HG02884 (cell line): Measurements from ENCODE around the gene NUDT16.

Experiments used
- ATAC-seq: cut with Tn5 transposase; IDR thresholded peaks from one replicate; pipeline ENCODE4 v1.9.1; 2021; ENCODE audit warnings: mild to moderate bottlenecking, moderate library complexity; ENCODE audit not compliant: unreplicated experiment

Gene NUDT16

DNA sequence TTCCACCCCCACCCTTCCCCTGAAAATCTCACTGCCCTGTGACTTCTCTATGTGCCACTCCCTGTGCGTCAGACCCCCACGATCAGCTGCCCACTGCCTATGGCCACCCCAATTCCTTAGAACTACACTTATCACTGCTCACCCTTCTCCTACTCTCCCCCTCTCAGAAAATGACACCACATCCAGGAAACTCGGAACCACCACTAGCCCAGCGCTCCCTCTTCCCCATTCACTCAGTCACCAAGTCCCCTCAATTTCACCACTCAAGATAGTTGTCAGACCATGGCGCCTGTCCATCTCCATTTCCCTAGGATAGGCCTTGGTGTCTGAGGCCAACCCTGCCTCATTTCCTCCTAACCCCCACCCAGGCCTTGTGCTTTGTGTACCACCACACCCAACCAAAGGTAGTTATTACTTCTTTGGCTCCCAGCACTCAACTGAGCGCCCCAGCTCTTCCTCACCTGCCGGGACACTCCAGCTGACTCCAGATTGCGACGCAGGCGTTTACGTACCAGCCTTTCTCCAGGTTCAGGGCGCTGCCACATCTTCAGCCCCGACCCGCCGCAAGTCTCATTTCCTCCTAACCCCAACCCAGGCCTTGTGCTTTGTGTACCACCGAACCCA, 641 bp upstream of the NUDT16 start:
- peak; percentile 13 for ATAC-seq

DNA sequence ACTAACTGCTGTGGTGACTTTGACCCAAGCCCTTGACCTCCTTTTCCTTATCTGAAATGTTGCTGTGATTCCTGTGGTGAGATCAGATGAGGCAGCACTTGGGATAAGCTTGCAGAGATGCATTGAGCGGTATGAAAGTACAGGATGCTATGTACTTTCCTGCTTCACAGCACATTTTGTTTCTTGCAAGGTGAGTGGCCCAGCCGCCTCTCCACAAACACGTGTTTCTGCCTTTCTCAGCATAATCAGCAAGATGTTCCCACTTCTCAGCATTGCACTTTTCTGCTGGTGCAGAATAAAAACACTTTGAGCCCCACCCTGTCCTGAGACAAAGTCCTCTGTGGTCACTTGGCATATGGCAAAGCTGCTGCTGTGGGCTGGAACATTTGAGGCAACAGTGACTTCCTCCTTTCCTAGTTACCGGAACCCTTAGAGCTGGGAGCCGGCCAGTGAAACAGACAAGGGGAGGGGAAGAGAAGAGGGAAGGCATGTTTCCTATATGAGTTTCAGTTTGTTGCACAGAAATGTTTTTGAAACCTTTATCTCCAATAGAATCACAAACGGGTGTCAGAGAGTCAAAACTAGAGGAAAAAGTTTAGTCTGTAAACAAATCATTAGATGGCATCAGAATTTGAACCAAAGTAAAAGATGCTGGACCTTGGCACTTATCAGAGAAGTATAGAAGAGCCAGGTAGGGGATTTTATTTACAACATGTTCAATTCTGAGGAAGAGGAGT, 5.0 kb downstream of the NUDT16 start:
- no peak for ATAC-seq

DNA sequence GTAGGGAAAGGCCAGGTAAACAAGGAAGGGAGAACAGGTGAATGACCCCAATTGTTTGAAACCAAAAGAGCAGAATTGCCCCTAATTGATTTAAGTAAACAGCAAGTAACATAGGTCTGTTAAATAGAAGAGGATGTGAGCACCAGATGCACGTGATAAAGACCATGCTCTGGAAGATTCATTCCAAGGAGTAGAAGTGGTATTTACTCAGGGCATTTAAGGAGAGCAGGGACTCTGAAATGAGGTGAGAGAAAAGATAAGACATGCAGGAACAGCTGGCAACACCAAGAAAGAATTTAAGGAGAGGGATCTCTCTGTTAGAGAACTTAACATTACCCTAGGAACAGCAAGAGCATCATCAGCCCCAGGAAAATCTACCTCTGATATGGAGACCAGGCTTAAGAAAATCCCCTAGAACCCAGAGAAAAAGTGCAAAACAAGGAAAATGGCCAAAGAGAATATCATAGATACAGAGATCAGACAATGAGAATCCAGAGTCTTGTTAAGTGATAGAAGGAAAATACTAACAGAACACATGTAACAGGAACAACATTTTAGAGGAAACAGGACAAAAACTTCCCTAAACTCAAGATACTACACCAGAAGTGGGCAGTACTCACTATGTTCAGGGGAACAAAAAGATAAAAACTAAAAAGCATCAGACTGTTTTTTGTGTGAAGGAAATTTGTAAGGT, 6.4 kb downstream of the NUDT16 start:
- ATAC-seq: no peak

DNA sequence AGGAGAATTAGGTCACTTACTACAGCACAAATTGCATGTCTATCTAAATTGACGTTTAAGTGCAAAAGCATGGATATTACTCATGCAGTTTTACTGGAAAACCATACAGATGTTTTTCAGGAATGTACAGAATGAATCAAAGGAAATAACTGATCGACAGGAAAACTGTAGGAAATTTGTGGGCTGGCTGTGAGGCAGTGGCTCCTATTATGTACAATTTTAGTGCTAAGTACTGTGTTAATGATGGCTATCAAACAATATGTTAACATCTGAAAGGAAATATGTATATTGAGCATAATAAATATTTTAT, 6.9 kb downstream of the NUDT16 start:
- no peak for ATAC-seq

DNA sequence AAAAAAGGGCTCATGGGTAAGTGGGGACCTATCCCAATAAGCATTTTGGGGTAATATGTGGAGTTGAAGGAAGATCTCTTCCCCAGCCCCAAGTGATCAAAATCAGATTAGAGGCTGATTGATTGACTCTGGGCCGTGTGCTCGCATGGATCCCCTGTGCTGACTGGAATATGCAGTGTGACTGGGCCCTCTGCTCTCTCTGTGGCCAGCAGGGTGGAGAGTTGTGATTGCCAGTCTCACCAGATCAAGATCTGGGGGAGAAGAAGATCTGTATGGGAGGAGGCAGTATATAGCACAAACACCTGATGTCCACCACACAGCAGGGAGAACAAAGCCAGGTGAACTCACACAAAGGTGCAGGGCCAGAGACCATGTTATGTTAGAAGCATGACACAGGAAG, 8.8 kb downstream of the NUDT16 start:
- no peak for ATAC-seq

DNA sequence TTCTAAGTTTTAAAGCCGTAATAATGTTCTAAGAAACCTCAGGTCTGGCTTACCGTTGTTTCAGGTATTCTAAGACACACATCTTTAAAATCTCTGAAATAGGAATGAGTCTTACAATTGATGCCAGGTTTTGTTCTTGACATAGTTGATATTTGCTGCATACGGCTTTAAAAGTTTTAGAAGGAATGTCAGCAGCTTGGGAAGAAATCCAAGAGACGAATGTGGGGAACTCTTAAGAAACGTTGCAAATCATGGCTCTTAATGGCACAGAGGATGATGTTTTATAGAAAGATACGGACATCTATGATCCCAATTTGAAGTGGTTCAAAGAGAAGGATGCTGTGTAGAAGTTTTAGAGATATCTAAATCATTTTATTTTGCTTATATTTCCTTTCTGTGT, 11.5 kb downstream of the NUDT16 start:
- ATAC-seq: no peak

DNA sequence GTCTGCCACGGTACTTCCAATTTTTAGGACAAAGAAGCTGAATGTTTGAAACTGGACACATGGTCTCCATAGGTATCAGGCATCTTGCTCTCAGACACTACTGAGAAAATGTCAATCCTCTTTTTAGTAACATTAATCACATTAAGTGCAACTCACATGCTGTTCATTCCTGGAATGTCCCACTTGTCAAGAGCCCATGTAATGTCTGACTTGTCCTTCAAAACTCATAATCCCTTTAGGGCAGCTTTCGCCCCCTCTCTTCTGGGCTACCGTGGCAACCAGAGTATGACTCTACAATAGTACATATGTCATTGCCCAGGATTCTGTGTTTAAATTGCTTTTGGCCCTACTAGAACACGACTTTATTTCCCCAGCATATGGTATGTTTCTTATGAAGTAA, 12.3 kb downstream of the NUDT16 start:
- ATAC-seq: no peak

DNA sequence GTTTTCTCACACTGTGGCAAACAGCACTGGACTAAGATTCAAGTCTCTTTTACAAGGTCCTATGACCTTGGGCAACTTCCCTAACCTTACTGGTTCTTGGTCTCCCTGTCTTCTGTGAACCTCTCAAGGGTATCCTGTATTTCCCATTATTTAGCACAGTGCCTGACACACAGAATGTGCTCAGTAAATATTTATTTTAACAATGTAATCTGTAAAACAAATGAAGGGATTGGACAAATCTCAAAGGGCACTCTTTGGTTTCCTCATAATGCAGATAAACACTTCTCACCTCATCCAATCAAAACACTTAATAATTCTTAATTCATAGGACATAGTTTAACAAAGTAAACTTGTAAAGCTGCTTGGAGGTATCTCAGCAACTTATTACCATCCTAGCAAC, 12.8 kb downstream of the NUDT16 start:
- ATAC-seq: no peak

DNA sequence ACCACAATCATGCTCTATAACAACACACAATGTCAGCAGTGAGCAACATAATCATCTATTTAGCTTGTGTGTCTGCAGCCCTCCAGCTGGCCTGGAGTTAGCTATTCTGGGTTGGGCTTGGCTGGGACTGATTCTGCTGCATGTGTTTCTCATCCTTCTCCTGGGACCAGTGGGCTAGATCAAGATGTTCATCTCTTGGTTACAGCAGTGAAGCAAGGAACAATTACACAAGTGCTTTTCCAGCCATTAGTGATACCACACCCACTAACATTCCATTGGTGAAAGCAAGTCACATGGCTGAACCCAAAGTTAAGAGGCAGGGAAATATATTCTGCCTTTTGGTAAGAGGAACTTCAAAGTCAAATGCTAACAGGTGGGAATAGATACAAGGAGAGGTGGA, 14.6 kb downstream of the NUDT16 start:
- no peak for ATAC-seq

DNA sequence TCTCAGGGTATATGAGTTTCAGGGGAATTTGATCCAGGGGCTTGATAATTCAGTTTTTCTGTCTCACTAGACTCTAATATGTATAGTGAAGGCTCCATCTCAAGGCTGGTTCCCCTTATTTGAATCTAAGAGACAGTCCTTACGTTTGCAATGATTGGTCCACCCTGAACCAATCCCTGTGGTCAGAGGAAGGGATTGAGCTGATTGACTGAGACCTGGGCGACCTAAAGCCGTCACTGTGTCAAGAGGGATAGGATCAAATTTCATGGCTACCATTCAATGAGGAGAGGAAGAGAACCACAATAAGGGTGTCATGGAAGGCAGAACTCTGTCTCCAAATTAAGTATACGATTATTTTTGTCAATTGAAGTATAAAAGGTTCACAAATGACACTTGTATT, 16.3 kb downstream of the NUDT16 start:
- no peak for ATAC-seq

DNA sequence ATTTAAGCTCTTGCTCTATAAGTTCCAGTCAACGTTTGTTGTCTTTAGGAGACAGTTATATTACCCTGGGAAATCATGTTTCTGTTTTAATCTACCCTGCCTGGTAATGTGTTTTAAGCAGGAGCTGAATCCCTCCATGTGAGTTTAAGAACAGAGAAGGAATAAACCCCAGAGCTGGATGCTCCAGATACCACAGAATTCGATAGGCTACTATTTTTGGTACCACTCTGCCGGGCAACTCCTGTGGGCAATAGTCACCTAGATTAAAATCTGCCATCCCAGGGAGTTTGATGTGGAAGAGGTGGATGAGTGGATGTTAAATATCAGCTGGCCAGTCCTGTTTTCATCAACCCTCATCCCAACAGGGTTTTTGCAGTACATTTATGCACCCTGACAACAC, 20.4 kb downstream of the NUDT16 start:
- ATAC-seq: no peak

DNA sequence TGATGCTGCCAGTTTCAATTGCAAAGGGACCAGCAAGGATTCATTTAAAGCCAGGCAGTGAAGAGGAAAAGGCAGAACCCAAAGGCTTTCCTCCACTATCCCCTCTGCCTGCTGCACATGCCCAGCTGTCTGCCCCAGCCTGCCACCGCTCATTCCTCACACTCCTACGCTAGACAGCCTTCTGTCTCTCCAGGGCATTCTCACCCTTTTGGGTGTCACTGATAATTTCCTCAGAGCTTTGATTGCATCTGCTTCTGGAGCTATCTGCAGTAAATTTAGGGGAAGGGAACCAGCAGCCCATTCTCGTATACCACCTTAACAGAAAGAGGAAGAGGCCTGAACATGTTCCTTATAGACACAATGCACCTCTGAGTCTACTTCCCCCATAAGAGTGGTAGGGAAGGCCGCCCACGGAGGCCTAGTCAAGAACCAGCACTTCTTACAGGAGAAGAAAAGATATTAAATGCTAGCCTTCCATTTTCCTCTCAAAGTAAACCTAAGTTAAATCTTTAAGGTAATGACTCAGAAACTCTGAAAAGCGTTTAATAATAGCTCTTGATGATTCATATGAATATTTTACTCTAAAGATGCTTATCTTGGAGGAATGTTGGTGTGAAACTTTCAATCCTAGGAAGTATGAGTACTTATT, 20.9 kb downstream of the NUDT16 start:
- ATAC-seq: peak; percentile 72

DNA sequence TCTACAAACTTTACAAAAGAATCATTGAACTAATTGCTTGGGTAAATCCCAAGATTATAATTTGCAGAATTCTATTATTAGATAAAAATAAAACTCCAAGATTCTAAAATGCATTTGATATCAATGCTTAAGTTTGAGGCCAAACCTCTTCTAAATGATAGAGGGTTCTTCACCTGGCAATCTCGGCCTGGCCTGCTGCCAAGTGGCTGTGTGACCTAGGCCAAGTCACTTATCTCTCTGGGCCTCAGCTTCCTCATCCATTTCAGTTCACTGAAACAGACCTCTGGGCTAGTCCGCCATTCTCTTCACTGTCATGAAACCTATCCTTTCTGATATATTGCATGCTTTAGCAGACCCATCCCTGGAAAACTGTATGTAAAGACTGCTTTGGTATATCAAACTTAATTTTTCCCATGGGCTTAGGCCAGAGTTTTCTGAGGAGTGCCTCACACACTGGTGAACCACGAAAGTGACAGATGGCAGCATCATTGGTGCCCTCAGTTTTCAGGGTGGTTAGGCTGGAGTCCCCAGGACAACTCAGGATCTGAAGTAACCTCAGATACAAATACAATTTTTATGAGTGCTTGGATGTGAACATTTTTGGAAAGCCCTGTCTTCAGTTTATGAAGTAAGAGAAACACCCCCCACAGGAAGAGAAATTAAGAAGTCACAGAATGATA, 21.8 kb downstream of the NUDT16 start:
- ATAC-seq: no peak

DNA sequence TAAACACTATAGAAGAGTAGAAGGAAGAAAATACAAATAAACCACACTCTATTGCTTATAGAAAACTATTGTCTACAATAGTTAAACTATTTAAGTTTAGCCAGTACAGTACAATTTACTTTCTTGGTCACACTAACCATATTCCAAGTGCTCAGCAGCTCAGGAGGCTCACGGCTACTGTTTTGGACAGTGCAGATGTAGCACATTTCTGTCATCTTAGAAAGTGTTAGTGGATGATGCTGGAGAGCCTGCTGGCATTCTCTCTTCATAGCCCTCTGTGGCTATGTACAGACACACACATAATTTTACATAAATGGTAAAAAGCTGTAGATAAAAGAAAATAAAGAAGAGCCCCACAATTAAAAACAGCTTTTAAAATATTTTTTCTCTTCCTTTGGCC, 23.8 kb downstream of the NUDT16 start:
- no peak for ATAC-seq

DNA sequence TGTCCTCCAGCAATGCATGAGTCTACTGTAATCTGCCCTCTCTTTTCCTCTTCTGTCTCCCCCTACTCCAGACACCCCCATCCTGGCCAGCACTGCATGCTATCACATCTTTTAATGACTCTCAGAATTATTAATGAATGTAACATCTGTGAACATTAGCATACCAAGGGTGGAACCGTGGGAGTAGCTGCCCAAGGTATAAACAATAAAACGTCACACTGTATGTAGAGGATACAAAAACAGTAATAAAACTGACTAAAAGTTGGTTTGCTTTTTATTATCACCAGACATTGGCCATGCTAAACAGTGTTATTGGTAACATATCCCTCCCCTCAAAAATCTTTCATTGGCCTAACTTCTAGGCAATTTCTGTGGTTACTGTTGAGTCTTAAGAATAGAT, 24.7 kb downstream of the NUDT16 start:
- no peak for ATAC-seq

DNA sequence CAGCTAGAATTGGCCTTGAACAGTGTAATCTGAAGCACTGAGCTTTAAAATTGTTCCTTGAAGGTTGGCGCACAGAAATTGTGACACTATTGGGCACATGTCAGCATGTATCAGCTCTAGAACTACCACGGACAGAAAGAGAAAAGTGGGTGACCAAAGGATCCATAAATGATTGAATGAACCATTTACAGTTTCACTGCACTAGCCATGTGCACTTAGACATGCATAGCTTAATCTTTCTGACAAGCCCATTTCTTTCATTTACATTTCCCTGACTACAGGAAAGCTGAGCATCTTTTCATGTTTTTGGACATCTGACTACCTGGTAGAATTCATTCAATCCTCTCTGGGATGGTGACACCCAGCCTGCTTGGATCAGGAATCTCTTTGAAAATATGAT, 36.2 kb downstream of the NUDT16 start:
- ATAC-seq: no peak

DNA sequence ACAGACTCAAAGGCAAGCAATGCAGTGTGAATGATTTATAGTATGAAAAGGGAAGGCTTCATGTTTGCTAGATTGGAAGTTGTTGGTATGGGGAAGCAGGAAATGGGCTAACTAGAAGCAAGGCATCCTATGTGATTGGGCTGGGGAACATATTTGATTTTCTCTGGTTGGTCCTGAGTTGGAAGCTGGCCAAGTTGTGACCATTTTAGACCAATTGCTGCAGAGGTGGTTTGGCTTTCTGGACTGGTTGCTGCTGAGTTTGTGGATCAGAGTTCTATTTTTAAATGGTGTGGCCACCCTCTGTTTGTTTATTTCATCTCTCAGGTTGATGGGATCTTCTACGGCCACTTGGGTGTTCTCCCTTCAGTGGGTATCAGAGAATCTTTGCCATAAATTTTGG, 39.7 kb downstream of the NUDT16 start:
- ATAC-seq: no peak

DNA sequence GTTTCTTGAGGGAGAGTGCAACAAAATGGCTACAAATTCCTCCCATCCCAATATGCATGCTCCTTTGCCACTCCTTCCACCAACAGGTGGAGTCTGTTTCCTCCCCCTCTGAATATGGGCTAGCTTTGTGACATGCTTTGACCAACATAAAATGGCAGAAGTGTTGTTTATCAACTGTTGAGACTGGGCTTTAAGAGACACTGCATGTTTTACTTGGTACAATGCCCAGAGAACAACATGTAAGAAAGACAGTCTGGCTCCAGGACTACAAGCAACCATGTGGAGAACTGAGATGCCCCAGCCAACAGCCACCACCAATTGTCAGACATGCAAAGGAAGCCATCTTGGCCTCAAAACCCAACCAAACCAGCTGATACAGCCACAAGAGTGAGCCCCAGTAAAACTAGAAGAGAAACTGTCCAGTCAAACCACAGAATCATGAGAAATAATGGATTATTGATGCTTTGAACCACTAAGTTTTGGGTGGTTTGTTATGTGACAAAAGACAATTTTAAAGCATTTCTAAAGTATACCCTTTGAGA, 40.5 kb downstream of the NUDT16 start:
- no peak for ATAC-seq

DNA sequence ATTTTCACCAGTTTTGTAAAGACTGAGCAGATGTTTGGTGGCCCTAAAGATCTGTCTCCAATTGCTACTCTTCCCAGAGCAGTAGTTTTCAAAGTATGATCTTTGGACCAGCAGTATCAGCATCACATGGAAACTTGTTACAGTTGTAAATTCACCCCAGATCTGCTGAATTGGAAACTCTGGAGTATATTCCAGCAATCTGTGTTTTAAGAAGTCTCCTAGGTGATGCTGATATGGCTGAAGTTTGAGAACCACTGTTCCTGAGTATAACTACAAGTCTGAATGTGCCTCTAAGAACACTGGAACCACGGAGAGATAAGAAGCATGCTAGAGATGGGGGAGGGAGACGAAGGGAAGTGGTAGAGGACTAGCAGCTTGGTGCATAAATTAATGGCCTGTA, 45.7 kb downstream of the NUDT16 start:
- ATAC-seq: no peak

DNA sequence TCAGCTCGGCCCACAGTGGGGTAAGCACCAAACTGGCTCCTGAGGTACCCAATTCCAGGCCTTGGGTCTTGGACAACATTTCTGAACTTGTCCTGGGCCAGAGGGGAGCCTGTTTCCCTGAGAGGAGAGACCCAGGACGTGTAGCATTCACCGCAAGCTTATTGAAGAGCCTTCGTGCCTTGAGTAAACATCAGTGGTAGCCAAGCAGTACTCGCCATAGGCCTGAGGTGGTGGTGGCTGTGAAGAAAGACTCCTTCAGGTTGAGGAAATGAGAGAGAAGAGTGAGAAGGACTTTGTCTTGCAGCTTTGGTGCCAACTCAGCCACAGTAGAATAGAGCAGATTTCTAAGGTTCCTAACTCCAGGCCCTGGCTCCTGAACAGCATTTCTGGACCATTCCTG, 50.2 kb downstream of the NUDT16 start:
- ATAC-seq: no peak

DNA sequence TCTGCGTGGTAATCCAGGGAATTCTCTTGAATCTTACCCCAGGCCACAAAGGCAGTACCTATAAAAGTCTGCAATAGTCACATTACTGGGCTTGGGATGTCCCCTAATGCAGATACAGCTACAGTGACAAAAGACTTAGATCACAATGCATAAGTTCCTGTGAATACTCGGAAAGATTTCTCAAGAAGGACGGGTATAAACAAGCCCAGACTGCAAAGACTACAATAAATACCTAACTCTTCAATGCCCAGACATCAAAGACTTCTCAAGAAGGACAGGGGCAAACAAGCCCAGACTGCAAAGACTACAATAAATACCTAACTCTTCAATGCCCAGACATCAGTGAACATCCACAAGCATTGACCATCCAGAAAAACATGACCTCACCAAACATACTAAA, 50.9 kb downstream of the NUDT16 start:
- no peak for ATAC-seq
